Astrocyte (in vitro differentiated cells and primary cell): ENCODE results near the gene RNF223. TPM values are rescaled to one million over a fixed set of nuclear protein-coding genes. Genes with fewer than 3 reads are reported as not detected.
A peak's percentile ranks its signal among the peaks of the same experiment; 100 is the strongest.

Experiments
- DNase-seq: peaks from one replicate; pipeline ENCODE4 v3.0.0-alpha.2; 2010; ENCODE audit warnings: low read depth
- FAIRE-seq: peaks from 2 replicates; lab custom pipeline; 2011; peaks lifted over from hg19 to GRCh38; lab: Jason Lieb, UNC
- H2AFZ ChIP-seq: 2 replicates; pipeline ENCODE4 v1.6.0; 2012; ENCODE audit warnings: low read depth, low read length, inconsistent platforms
- H3K27ac ChIP-seq: 2 replicates; pipeline ENCODE4 v1.5.1; 2011; ENCODE audit warnings: low read depth, low read length, inconsistent platforms
- H3K27me3 ChIP-seq: 2 replicates; pipeline ENCODE4 v1.6.0; 2011; ENCODE audit warnings: low read length, inconsistent platforms; ENCODE audit not compliant: insufficient read depth
- H3K36me3 ChIP-seq: 2 replicates; pipeline ENCODE4 v1.5.1; 2011; ENCODE audit warnings: low read length, inconsistent platforms; ENCODE audit not compliant: insufficient read depth
- H3K4me1 ChIP-seq: 2 replicates; pipeline ENCODE4 v1.5.1; 2011; ENCODE audit warnings: low read length, inconsistent platforms; ENCODE audit not compliant: insufficient read depth
- H3K4me2 ChIP-seq: 2 replicates; pipeline ENCODE4 v1.6.0; 2012; ENCODE audit warnings: low read length, inconsistent platforms
- H3K4me3 ChIP-seq: 2 replicates; pipeline ENCODE4 v1.5.1; 2011; ENCODE audit warnings: low read depth, mild to moderate bottlenecking, low read length, inconsistent platforms; ENCODE audit not compliant: insufficient read depth
- H3K79me2 ChIP-seq: 2 replicates; pipeline ENCODE4 v1.6.0; 2012; ENCODE audit warnings: mild to moderate bottlenecking, low read length, inconsistent platforms; ENCODE audit not compliant: insufficient read depth
- H3K9ac ChIP-seq: 2 replicates; pipeline ENCODE4 v1.6.0; 2012; ENCODE audit warnings: mild to moderate bottlenecking, low read length, inconsistent platforms
- H3K9me3 ChIP-seq: 2 replicates; pipeline ENCODE4 v1.5.1; 2012; ENCODE audit warnings: low read depth, mild to moderate bottlenecking, low read length, inconsistent platforms; ENCODE audit not compliant: insufficient read depth
- H4K20me1 ChIP-seq: 2 replicates; pipeline ENCODE4 v1.6.0; 2012; ENCODE audit warnings: low read length, inconsistent platforms; ENCODE audit not compliant: insufficient read depth
- H3K27ac Mint-ChIP-seq: one replicate; pipeline ENCODE4 v1.8.0; 2021; ENCODE audit warnings: mild to moderate bottlenecking, mixed read lengths; ENCODE audit not compliant: unreplicated experiment
- H3K27me3 Mint-ChIP-seq: one replicate; pipeline ENCODE4 v1.8.0; 2021; ENCODE audit warnings: low read depth, mixed read lengths; ENCODE audit not compliant: unreplicated experiment
- H3K36me3 Mint-ChIP-seq: one replicate; pipeline ENCODE4 v1.8.0; 2021; ENCODE audit warnings: low read depth, mixed read lengths; ENCODE audit not compliant: unreplicated experiment
- H3K4me1 Mint-ChIP-seq: one replicate; pipeline ENCODE4 v1.8.0; 2021; ENCODE audit warnings: low read depth, mixed read lengths; ENCODE audit not compliant: unreplicated experiment
- H3K4me3 Mint-ChIP-seq: one replicate; pipeline ENCODE4 v1.8.0; 2021; ENCODE audit warnings: mild to moderate bottlenecking, moderate library complexity, mixed read lengths; ENCODE audit not compliant: unreplicated experiment
- H3K9me3 Mint-ChIP-seq: one replicate; pipeline ENCODE4 v1.8.0; 2021; ENCODE audit warnings: mild to moderate bottlenecking, mixed read lengths; ENCODE audit not compliant: unreplicated experiment
- CTCF ChIP-seq: IDR thresholded peaks from 2 replicates; pipeline ENCODE4 v1.5.1; 2011; ENCODE audit warnings: low read depth, mild to moderate bottlenecking, inconsistent platforms, low read length, moderate library complexity; ENCODE audit not compliant: insufficient read depth
- EZH2 ChIP-seq: IDR thresholded peaks from 2 replicates; pipeline ENCODE4 v1.6.1; 2012; ENCODE audit warnings: mild to moderate bottlenecking, low read length, inconsistent platforms; ENCODE audit not compliant: insufficient read depth
- total RNA-seq: library from RNA; stranded (reverse); gene quantifications from 2 replicates; pipeline ENCODE4 v1.2.1, GENCODE V29; 2021

Gene RNF223
- total RNA-seq, 1 donor from 2014 or later: 0.18 TPM

- Mint-ChIP-seq H3K4me3 (no peak overlapping the region), H3K4me1 (no peaks in the 10 kb centered on the region), H3K9me3 (no peaks in the 10 kb centered on the region), H3K36me3 (peaks cover 4% of the 10 kb centered on the region), H3K27me3 (peaks cover 2% of the 10 kb centered on the region), H3K27ac (no peak overlapping the region)
- Histone ChIP-seq H3K4me3 (no peak overlapping the region), H3K79me2 (no peaks in the 10 kb centered on the region), H3K27me3 (no peaks in the 10 kb centered on the region), H3K4me2 (no peak overlapping the region), H3K36me3 (no peaks in the 10 kb centered on the region), H2AFZ (no peak overlapping the region), H3K27ac (no peak overlapping the region), H3K9me3 (no peaks in the 10 kb centered on the region), H3K9ac (no peak overlapping the region), H4K20me1 (no peaks in the 10 kb centered on the region), H3K4me1 (peaks cover 12% of the 10 kb centered on the region)
- FAIRE-seq: no peak
- no peak for DNase-seq
- no peak for TF ChIP-seq CTCF
- no peak for TF ChIP-seq EZH2
Observed at GRCh38 chr1:1081311-1082238, 7.5 kb upstream of the RNF223 start.

GRCh38 chr1:1080951-1081310, 6.8 kb upstream of the RNF223 start:
- no peaks in the 10 kb centered on the region for H3K27me3 ChIP-seq
- TF ChIP-seq CTCF (no peak), EZH2 (no peak)
- no peak for FAIRE-seq

More at GRCh38 chr1:1080951-1081310, 6.8 kb upstream of the RNF223 start:
- H2AFZ ChIP-seq: no peak overlapping the region
- no peaks in the 10 kb centered on the region for H3K79me2 ChIP-seq
- no peak overlapping the region for H3K27ac ChIP-seq
- peaks cover 12% of the 10 kb centered on the region for H3K4me1 ChIP-seq
- Mint-ChIP-seq H3K4me1 (no peaks in the 10 kb centered on the region), H3K36me3 (peaks cover 4% of the 10 kb centered on the region), H3K4me3 (no peak overlapping the region), H3K27me3 (peaks cover 2% of the 10 kb centered on the region), H3K9me3 (no peaks in the 10 kb centered on the region), H3K27ac (peak overlapping the region; percentile 18)
- no peak overlapping the region for H3K4me2 ChIP-seq
- H4K20me1 ChIP-seq: no peaks in the 10 kb centered on the region
- DNase-seq: no peak
- H3K9me3 ChIP-seq: no peaks in the 10 kb centered on the region
- H3K36me3 ChIP-seq: no peaks in the 10 kb centered on the region
- H3K9ac ChIP-seq: no peak overlapping the region
- no peak overlapping the region for H3K4me3 ChIP-seq
